ENCODE results near the gene GPR137.
A peak's percentile ranks its signal among the peaks of the same experiment; 100 is the strongest.

The GPR137 gene

GRCh38 chr11:64249038-64249437 is 36.6 kb upstream of the GPR137 start:
- DNase-seq = no peak

- DNase-seq = no peak
These were observed 35.9 kb upstream of the GPR137 start for GRCh38 chr11:64249563-64250414.

GRCh38 chr11:64250415-64251015 is 35.1 kb upstream of the GPR137 start:
- DNase-seq = no peak

GRCh38 chr11:64251016-64251752 is 34.5 kb upstream of the GPR137 start, which contains the start of gene PLCB3:
Gene PLCB3 (plus strand): TSS chr11:64251530. CDS start chr11:64251650, 120 bp downstream.
- peak in 8 of 14 donors; percentile 19 to 80 (median 43) for DNase-seq

GRCh38 chr11:64251753-64252002 is 34.0 kb upstream of the GPR137 start:
- DNase-seq = no peak

- no peak for DNase-seq
These were observed 33.4 kb upstream of the GPR137 start for GRCh38 chr11:64252003-64252872.

GRCh38 chr11:64253043-64253442 is 32.6 kb upstream of the GPR137 start:
- no peak for DNase-seq

GRCh38 chr11:64253481-64253880 is 32.2 kb upstream of the GPR137 start:
- peak in 9 of 14 donors; percentile 28 to 80 (median 53) for DNase-seq

GRCh38 chr11:64254326-64254725 is 31.3 kb upstream of the GPR137 start:
- no peak for DNase-seq

GRCh38 chr11:64255135-64256128 is 30.2 kb upstream of the GPR137 start:
- no peak for DNase-seq

- DNase-seq = no peak
These were observed 29.3 kb upstream of the GPR137 start for GRCh38 chr11:64256300-64256699.

- DNase-seq = no peak
These were observed 27.3 kb upstream of the GPR137 start for GRCh38 chr11:64258356-64258755.

GRCh38 chr11:64258946-64259532 is 26.6 kb upstream of the GPR137 start:
- no peak for DNase-seq

GRCh38 chr11:64259533-64260067 is 26.0 kb upstream of the GPR137 start:
- DNase-seq = no peak

- DNase-seq = no peak
These were observed 25.4 kb upstream of the GPR137 start for GRCh38 chr11:64260147-64260708.

- no peak for DNase-seq
These were observed 24.0 kb upstream of the GPR137 start for GRCh38 chr11:64261556-64262080.

GRCh38 chr11:64262271-64263002 is 23.2 kb upstream of the GPR137 start:
- DNase-seq = no peak

GRCh38 chr11:64263021-64263946 is 22.4 kb upstream of the GPR137 start:
- no peak for DNase-seq
